IMR-90 (cell line): ENCODE measurements around the gene RPLP1.

ENCODE experiments used
- BHLHE40 ChIP-seq: fragments of 150-350 bp; IDR thresholded peaks from 2 replicates; pipeline ENCODE4 v1.6.1; 2016; ENCODE audit warnings: mild to moderate bottlenecking, low read depth, low read length
- CTCF ChIP-seq: conservative IDR thresholded peaks from 2 replicates; pipeline ENCODE4 v1.5.1; 2012; ENCODE audit warnings: mild to moderate bottlenecking, low read depth, low read length, improper control_type of control experiment
- FOS ChIP-seq: fragments of 150-350 bp; IDR thresholded peaks from 2 replicates; pipeline ENCODE4 v1.6.1; 2016; ENCODE audit warnings: low read depth, low read length
- POLR2A ChIP-seq: IDR thresholded peaks from 2 replicates; pipeline ENCODE4 v1.6.1; 2012; ENCODE audit warnings: mild to moderate bottlenecking, low read depth, low read length
- SMC3 ChIP-seq: fragments of 150-350 bp; IDR thresholded peaks from 2 replicates; pipeline ENCODE4 v1.6.1; 2016; ENCODE audit warnings: low read depth, mild to moderate bottlenecking, antibody characterized with exemption, low read length, moderate library complexity

GRCh38 chr15:69452692-69453521, at the start of gene RPLP1:
- TF ChIP-seq POLR2A = peak; percentile 99
- no peak for TF ChIP-seq FOS
- no peak for TF ChIP-seq CTCF
- no peak for TF ChIP-seq BHLHE40
- no peak for TF ChIP-seq SMC3
